CD4-positive, alpha-beta memory T cell (primary cell): Measurements from ENCODE around the gene COL4A5. TPM values are rescaled to one million over a fixed set of nuclear protein-coding genes. Genes with fewer than 3 reads are reported as not detected.

ENCODE experiments used
- CTCF ChIA-PET: fragments of 350-600 bp; sonication (Branson Sonifier 250); formaldehyde crosslinking; loops from one replicate; lab custom pipeline; 2021; ENCODE audit warnings: inconsistent platforms; ENCODE audit not compliant: partially characterized antibody; lab: Charles Lee
- POLR2A ChIA-PET: fragments of 350-600 bp; sonication (Branson Sonifier 250); formaldehyde crosslinking; loops from one replicate; lab custom pipeline; 2021; ENCODE audit not compliant: partially characterized antibody; lab: Charles Lee
- DNase-seq, 5 donors: peaks; one replicate each; pipeline versions ENCODE4 v3.0.0 to v3.0.0-alpha.2; 2020 to 2022; ENCODE audit warnings: mixed read lengths in 1 of 5
- H3K27ac ChIP-seq: one replicate; pipeline ENCODE4 v1.7.0; 2013; ENCODE audit warnings: low read depth, low read length
- H3K27me3 ChIP-seq: 2 replicates; pipeline ENCODE4 v1.7.0; 2013; ENCODE audit warnings: mild to moderate bottlenecking, low read length, moderate library complexity; ENCODE audit not compliant: insufficient read depth
- H3K36me3 ChIP-seq: 2 replicates; pipeline ENCODE4 v1.7.0; 2013; ENCODE audit warnings: mild to moderate bottlenecking, low read length, moderate library complexity; ENCODE audit not compliant: insufficient read depth
- H3K4me1 ChIP-seq: 2 replicates; pipeline ENCODE4 v1.7.0; 2013; ENCODE audit warnings: mild to moderate bottlenecking, low read length, moderate library complexity; ENCODE audit not compliant: insufficient read depth
- H3K4me3 ChIP-seq, 2 donors: one replicate each; pipeline ENCODE4 v1.7.0; 2013; ENCODE audit warnings: low read length in 2 of 2, mild to moderate bottlenecking in 1 of 2
- H3K9me3 ChIP-seq, 2 donors: one replicate each; pipeline ENCODE4 v1.7.0; 2013; ENCODE audit warnings: low read length in 2 of 2, control low read depth in 1 of 2; ENCODE audit not compliant: control insufficient read depth in 1 of 2
- H3K27ac Mint-ChIP-seq, 7 donors: one replicate each; pipeline ENCODE4 v1.8.0; 2020 to 2021; ENCODE audit warnings: mixed read lengths in 7 of 7, mild to moderate bottlenecking in 6 of 7, inconsistent platforms in 3 of 7, moderate library complexity in 3 of 7
- H3K27me3 Mint-ChIP-seq, 2 donors: one replicate each; pipeline ENCODE4 v1.8.0; 2020 to 2021; ENCODE audit warnings: mixed read lengths in 2 of 2
- H3K36me3 Mint-ChIP-seq, 2 donors: one replicate each; pipeline ENCODE4 v1.8.0; 2020 to 2021; ENCODE audit warnings: mixed read lengths in 2 of 2, inconsistent platforms in 1 of 2, mild to moderate bottlenecking in 1 of 2
- H3K4me1 Mint-ChIP-seq, 4 donors: one replicate each; pipeline ENCODE4 v1.8.0; 2020 to 2021; ENCODE audit warnings: mixed read lengths in 4 of 4, mild to moderate bottlenecking in 1 of 4
- H3K4me3 Mint-ChIP-seq, 8 donors: one replicate each; pipeline ENCODE4 v1.8.0; 2020 to 2021; ENCODE audit warnings: mixed read lengths in 8 of 8, mild to moderate bottlenecking in 7 of 8, moderate library complexity in 6 of 8, inconsistent platforms in 3 of 8
- H3K9me3 Mint-ChIP-seq, 8 donors: one replicate each; pipeline ENCODE4 v1.8.0; 2020 to 2021; ENCODE audit warnings: mixed read lengths in 8 of 8, mild to moderate bottlenecking in 5 of 8, inconsistent platforms in 3 of 8, moderate library complexity in 1 of 8
- intact Hi-C: fragments of 100-400 bp; cut with micrococcal nuclease; formaldehyde crosslinking; loops from one replicate; pipeline ENCODE4 v1.15.1; 2023
- polyA plus RNA-seq, 2 donors: library from polyadenylated mRNA; unstranded; fragments of 300-500 nt; fragmentation: Illumina TruSeq; gene quantifications; one replicate each; pipeline ENCODE4 v1.2.3, GENCODE V29; 2021
- total RNA-seq, 2 experiments: library from RNA; stranded (reverse); gene quantifications; one replicate each; pipeline ENCODE4 v1.2.3, GENCODE V29; 2021

The COL4A5 gene
- total and polyA plus RNA-seq, 4 experiments from 2014 or later, result not detected

DNA sequence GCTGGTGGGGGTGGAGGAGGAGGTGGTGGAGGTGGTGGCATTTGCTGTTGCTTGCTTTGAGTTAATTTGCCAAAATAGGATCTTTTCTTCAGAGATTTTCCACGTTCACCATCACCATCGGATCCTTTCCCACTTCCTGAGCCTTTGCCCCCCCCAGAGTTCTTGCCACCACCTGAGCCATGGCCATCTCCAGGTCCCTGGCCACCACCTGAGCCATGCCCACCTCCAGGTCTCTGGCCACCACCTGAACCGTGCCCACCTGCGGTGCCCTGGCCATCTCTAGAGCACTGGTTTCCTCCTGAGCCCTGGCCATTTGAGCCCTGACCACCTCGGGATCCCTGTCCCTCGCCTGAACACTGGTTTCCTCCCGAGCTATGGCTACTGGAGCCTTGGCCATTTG, 294.8 kb downstream of the COL4A5 start:
- DNase-seq, result no peak
- ChIA-PET POLR2A (no interaction called here), CTCF (no interaction called here)
- Histone ChIP-seq H3K36me3 (no peaks in the 10 kb centered on the region), H3K4me3 (no peak overlapping the region), H3K9me3 (no peaks in the 10 kb centered on the region), H3K27me3 (no peaks in the 10 kb centered on the region), H3K27ac (no peak overlapping the region), H3K4me1 (no peaks in the 10 kb centered on the region)
- Mint-ChIP-seq H3K4me1 (no peaks in the 10 kb centered on the region), H3K36me3 (no peaks in the 10 kb centered on the region), H3K4me3 (no peak overlapping the region), H3K27me3 (peaks cover 9 to 11% of the 10 kb centered on the region in 2 donors), H3K9me3 (peaks cover 0 to 7% (median 2%) of the 10 kb centered on the region in 8 donors), H3K27ac (no peak overlapping the region)
- intact Hi-C loops, result no loop called here

DNA sequence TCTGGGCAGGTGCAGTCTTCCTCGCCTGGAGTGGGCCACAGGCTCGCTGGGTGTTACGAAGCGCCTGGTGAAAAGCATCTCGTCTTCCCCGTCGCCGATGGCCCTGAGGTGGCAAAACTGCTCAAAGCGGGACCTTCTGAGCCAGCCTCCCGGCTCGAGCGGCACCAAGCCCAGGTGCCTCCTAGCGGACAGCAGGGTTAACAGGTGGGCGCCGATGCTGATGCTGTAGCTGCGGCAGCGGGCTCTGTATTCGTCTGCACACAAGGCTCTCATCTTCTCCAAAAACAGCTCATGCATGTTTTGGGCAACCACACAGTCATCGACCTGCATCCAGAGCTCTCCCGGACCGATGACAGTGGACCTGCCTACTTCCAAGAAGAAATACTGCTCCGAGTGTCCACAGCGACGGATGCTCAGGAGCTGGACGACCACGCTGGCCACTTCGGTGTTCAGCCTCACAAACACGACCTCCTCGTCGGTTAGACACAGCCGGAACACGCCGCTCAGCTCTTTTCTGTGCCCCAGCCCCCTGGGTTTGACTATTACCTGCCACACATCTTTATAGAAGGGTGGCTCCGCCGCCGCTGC, 295.5 kb downstream of the COL4A5 start:
- no peak overlapping the region for H3K27ac Mint-ChIP-seq

DNA sequence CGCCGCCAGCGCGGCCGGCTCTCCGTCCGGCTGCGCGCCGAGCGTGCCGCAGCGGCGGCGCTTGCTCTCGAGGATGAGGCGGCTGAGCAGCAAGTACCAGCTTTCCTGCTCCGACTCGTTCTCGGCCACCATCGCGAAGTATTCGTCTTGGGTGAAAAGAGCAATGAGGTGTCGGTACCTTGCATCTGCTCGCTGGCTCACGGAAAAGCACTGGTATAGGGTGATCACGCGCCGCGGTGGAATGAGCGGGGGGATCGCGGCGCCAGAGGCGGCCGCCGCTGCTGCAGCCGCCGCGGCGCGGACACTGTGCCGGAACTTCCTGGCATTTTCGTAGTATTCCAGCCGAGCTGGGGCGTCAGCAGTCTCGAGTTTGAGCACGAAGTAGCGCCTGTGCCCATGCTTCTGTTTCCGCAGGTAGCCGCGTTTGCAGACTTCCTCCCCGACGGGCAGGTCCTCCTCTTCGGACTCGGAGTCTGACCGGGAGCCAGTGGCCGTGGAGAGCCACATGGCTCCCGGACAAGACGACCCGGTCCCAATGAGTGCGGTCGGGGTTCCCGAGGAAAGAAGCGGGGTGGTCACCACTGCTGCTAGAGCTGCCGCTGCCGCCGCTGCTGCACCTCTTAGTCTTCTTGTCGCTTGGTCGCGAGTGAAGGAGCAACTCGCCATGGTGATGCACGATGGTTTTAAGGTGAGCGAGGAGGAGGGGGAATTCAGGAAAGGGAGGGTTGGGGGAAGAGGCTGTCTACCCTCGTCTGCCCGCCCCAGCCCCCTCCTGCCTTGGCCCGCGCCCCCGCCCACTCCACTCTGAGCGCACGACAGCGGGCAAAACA, 296.3 kb downstream of the COL4A5 start:
- Histone ChIP-seq H3K27ac (no peak overlapping the region), H3K27me3 (no peaks in the 10 kb centered on the region), H3K9me3 (no peaks in the 10 kb centered on the region), H3K36me3 (no peaks in the 10 kb centered on the region), H3K4me1 (no peaks in the 10 kb centered on the region), H3K4me3 (no peak overlapping the region)
- H3K36me3 Mint-ChIP-seq, result no peaks in the 10 kb centered on the region
- CTCF ChIA-PET, result no interaction called here
- DNase-seq, result no peak
- H3K4me1 Mint-ChIP-seq, result no peaks in the 10 kb centered on the region
- peaks cover 0 to 7% (median under 1%) of the 10 kb centered on the region in 8 donors for H3K9me3 Mint-ChIP-seq
- POLR2A ChIA-PET, result no interaction called here
- H3K27me3 Mint-ChIP-seq, result peaks cover 9 to 10% of the 10 kb centered on the region in 2 donors
- intact Hi-C loops, result no loop called here
- H3K4me3 Mint-ChIP-seq, result peak overlapping the region in 2 of 8 donors; percentile 38 to 39
- no peak overlapping the region for H3K27ac Mint-ChIP-seq

More for the DNA sequence above, 295.5 kb downstream of the COL4A5 start:
- Mint-ChIP-seq H3K27me3 (peaks cover 9 to 11% of the 10 kb centered on the region in 2 donors), H3K36me3 (no peaks in the 10 kb centered on the region), H3K4me3 (no peak overlapping the region), H3K4me1 (no peaks in the 10 kb centered on the region), H3K9me3 (peaks cover 0 to 7% (median 2%) of the 10 kb centered on the region in 8 donors)
- no peak for DNase-seq
- intact Hi-C loops, result no loop called here
- Histone ChIP-seq H3K4me1 (no peaks in the 10 kb centered on the region), H3K27me3 (no peaks in the 10 kb centered on the region), H3K4me3 (no peak overlapping the region), H3K36me3 (no peaks in the 10 kb centered on the region), H3K27ac (no peak overlapping the region), H3K9me3 (no peaks in the 10 kb centered on the region)
- ChIA-PET POLR2A (no interaction called here), CTCF (no interaction called here)

DNA sequence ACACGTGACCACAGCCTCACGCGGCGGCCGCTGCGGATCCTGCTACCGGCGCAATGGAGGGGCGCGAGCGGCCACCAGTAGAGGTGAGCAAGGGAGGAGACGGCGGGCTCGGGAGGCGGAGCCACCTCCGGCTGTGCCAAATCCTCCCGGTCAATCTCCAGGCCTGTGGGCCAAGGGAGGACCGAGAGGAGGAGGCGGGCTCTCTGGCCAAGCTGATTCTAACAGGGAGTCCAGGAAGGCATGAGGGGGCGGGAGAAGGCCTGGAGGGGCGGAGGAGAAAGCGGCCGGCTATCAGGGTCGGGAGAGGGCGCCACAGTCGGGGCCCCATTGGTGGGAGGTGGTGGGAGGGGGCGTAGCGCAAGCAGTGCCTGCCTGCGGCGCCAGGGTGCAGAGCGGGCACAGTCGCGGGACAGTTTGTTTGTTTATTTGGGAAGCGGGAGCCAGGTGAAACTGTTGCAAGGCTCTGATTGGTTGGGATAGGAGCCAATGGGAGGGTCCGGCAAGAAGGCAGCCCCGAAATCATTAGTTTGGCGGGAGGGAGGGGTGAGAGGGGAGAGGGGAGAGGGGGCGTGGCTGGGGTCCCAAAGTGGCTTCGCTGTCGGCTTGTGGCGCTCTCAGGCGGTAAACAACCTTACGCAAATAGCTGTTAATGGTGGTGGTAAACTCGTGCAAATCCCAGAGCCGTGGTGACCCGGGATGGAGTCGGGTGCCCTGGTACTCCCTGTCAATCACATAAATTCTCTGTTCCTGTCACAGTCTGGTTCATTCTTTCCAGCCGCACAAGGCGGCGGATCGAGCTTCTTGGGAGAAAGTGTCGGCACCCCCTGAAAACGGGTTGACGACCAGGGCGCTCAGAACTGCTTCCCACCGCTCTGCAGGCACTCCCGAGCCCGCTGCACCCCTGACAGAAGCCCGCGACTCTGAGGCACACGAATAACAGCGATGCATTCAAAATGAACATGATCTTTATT, 297.2 kb downstream of the COL4A5 start, which contains the start of gene IRS4:
Gene IRS4 (minus strand): TSS at position 55 of the 971 bp plus-strand sequence.
- intact Hi-C loops, result no loop called here

DNA sequence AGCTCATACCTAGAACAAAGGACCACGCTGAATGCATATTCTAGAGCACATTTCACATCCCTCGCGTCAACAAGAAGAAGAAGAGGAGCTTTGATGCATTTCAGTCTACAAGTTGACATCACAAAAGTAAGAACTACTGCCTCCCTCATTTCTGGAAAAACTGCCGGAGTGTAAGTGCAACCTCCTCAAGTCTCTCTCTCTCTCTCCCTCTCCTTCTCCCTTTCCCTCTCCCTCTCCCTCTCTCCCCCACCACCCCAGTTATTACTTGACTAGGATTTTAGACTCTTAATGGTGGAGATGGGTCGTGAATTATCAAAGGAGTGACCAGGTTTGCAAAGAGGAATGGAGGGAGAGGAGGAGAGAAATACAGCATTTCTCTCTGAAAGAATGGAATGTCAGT, 298.1 kb downstream of the COL4A5 start:
- Mint-ChIP-seq H3K4me1 (no peaks in the 10 kb centered on the region), H3K27ac (no peak overlapping the region), H3K9me3 (peaks cover 0 to 7% (median 0%) of the 10 kb centered on the region in 8 donors), H3K36me3 (no peaks in the 10 kb centered on the region), H3K27me3 (peaks cover 8 to 9% of the 10 kb centered on the region in 2 donors), H3K4me3 (no peak overlapping the region)
- DNase-seq, result no peak
- no peaks in the 10 kb centered on the region for H3K9me3 ChIP-seq
- H3K36me3 ChIP-seq, result no peaks in the 10 kb centered on the region
- no peaks in the 10 kb centered on the region for H3K27me3 ChIP-seq
- ChIA-PET CTCF (no interaction called here), POLR2A (no interaction called here)
- H3K4me3 ChIP-seq, result no peak overlapping the region
- intact Hi-C loops, result no loop called here
- no peak overlapping the region for H3K27ac ChIP-seq
- no peaks in the 10 kb centered on the region for H3K4me1 ChIP-seq

More for the DNA sequence above, 297.2 kb downstream of the COL4A5 start, which contains the start of gene IRS4:
- no peak within 1 kb of the TSS for H3K4me3 ChIP-seq
- H3K27ac Mint-ChIP-seq, result no peak within 1 kb of the TSS
- H3K36me3 Mint-ChIP-seq, result no peaks in the 10 kb centered on the region
- H3K27ac ChIP-seq, result no peak within 1 kb of the TSS
- no peaks in the 10 kb centered on the region for H3K9me3 ChIP-seq
- H3K27me3 Mint-ChIP-seq, result peaks cover 8 to 9% of the 10 kb centered on the region in 2 donors
- peaks cover 0 to 7% (median 0%) of the 10 kb centered on the region in 8 donors for H3K9me3 Mint-ChIP-seq
- H3K4me1 Mint-ChIP-seq, result no peaks in the 10 kb centered on the region
- H3K36me3 ChIP-seq, result no peaks in the 10 kb centered on the region
- ChIA-PET POLR2A (no interaction called here), CTCF (no interaction called here)
- no peak for DNase-seq
- H3K27me3 ChIP-seq, result no peaks in the 10 kb centered on the region
- no peaks in the 10 kb centered on the region for H3K4me1 ChIP-seq
- H3K4me3 Mint-ChIP-seq, result peak within 1 kb of the TSS in 3 of 8 donors; percentile 29 to 46 (median 38)

DNA sequence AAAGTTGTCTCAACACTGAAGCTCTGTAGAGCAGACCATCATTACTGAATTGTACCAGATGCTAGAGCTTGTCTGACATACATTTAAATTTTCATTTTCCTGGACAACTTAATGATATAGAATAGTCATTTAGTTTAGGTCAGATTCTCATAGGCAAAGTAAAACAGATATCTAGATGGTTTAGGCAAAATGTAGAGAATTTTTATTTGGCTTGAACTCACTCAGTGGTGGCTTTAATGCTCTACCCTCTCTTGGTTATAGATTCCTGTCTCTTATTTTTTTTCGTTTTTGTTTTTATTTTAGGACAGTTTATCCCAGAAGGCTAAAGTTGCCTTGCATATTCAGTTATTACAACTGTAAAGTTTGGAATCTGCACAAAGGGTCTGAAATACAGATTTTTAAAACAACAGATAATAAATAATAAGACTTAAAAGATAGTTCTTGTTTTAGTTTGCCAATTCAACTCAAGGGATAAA, 300.7 kb downstream of the COL4A5 start:
- Histone ChIP-seq H3K27ac (no peak overlapping the region), H3K36me3 (no peaks in the 10 kb centered on the region), H3K4me3 (no peak overlapping the region), H3K4me1 (no peaks in the 10 kb centered on the region), H3K27me3 (no peaks in the 10 kb centered on the region), H3K9me3 (no peaks in the 10 kb centered on the region)
- H3K9me3 Mint-ChIP-seq, result no peaks in the 10 kb centered on the region
- POLR2A ChIA-PET, result no interaction called here
- DNase-seq, result no peak
- H3K36me3 Mint-ChIP-seq, result no peaks in the 10 kb centered on the region
- no peak overlapping the region for H3K27ac Mint-ChIP-seq
- intact Hi-C loops, result no loop called here
- peaks cover 0 to 5% of the 10 kb centered on the region in 2 donors for H3K27me3 Mint-ChIP-seq
- no peaks in the 10 kb centered on the region for H3K4me1 Mint-ChIP-seq
- CTCF ChIA-PET, result no interaction called here
- H3K4me3 Mint-ChIP-seq, result no peak overlapping the region
